HEK293T (cell line): Measurements from ENCODE around the gene G6PD.
"Not testable (repeated sequence)": the region's sequence is repeated elsewhere in the genome, so short reads cannot be mapped to it uniquely, and the experiment has no call there.

Source experiments
- ELF4 ChIP-seq: fragments of 450-650 bp; IDR thresholded peaks from 2 replicates; pipeline ENCODE4 v1.6.1; 2017; ENCODE audit warnings: antibody characterized with exemption
- FOXM1 ChIP-seq: fragments of 450-650 bp; IDR thresholded peaks from 2 replicates; pipeline ENCODE4 v1.6.1; 2017; ENCODE audit warnings: mild to moderate bottlenecking, borderline replicate concordance
- PKNOX1 ChIP-seq: fragments of 450-650 bp; IDR thresholded peaks from 2 replicates; pipeline ENCODE4 v1.6.1; 2016
- SUZ12 ChIP-seq: fragments of 450-650 bp; IDR thresholded peaks from 2 replicates; pipeline ENCODE4 v1.6.1; 2016; ENCODE audit warnings: mild to moderate bottlenecking

- TF ChIP-seq FOXM1, PKNOX1, SUZ12, ELF4: not testable (repeated sequence)
These were observed 6.3 kb downstream of the G6PD start for GRCh38 chrX:154540365-154540764.
